Stimulated activated memory B cell treated with anti-CD40 and anti-IgM and Interleukin-4, amounts not matched to agents 10 μg/mL and 1 μg/mL and 100 μg/mL, for 72 hours (primary cell): ENCODE measurements around the gene BEST1.
"Not testable (repeated sequence)": the region's sequence is repeated elsewhere in the genome, so short reads cannot be mapped to it uniquely, and the experiment has no call there.

ENCODE experiments used
- ATAC-seq: fragments of 150-1000 bp; cut with Tn5 transposase; 2 replicates; pipeline ENCODE4 v1.10.0; 2021
- H3K27ac Mint-ChIP-seq: one replicate; pipeline ENCODE4 v1.8.0; 2022; ENCODE audit warnings: mild to moderate bottlenecking, mixed read lengths
- H3K27me3 Mint-ChIP-seq: one replicate; pipeline ENCODE4 v1.8.0; 2022; ENCODE audit warnings: mixed read lengths
- H3K36me3 Mint-ChIP-seq: one replicate; pipeline ENCODE4 v1.8.0; 2022; ENCODE audit warnings: mixed read lengths
- H3K4me1 Mint-ChIP-seq: one replicate; pipeline ENCODE4 v1.8.0; 2022; ENCODE audit warnings: mixed read lengths
- H3K4me3 Mint-ChIP-seq: one replicate; pipeline ENCODE4 v1.8.0; 2022; ENCODE audit warnings: mild to moderate bottlenecking, moderate library complexity, mixed read lengths
- H3K9me3 Mint-ChIP-seq: one replicate; pipeline ENCODE4 v1.8.0; 2022; ENCODE audit warnings: mixed read lengths

Gene BEST1

GRCh38 chr11:61952882-61953281 is 2.7 kb downstream of the BEST1 start:
- Mint-ChIP-seq H3K4me1 (peaks cover 18% of the 10 kb centered on the region), H3K27ac (no peak overlapping the region), H3K36me3 (peaks cover 1% of the 10 kb centered on the region), H3K4me3 (no peak overlapping the region), H3K27me3 (peaks cover 9% of the 10 kb centered on the region), H3K9me3 (no peaks in the 10 kb centered on the region)
- no peak for ATAC-seq

GRCh38 chr11:61953632-61954031 is 3.5 kb downstream of the BEST1 start:
- H3K4me1 Mint-ChIP-seq, result peaks cover 18% of the 10 kb centered on the region
- ATAC-seq, H3K27me3 Mint-ChIP-seq, H3K9me3 Mint-ChIP-seq, H3K4me3 Mint-ChIP-seq, H3K27ac Mint-ChIP-seq, H3K36me3 Mint-ChIP-seq: not testable (repeated sequence)

GRCh38 chr11:61954106-61954850 is 4.1 kb downstream of the BEST1 start:
- no peaks in the 10 kb centered on the region for H3K9me3 Mint-ChIP-seq
- no peak overlapping the region for H3K27ac Mint-ChIP-seq
- H3K4me3 Mint-ChIP-seq, result no peak overlapping the region
- peaks cover 14% of the 10 kb centered on the region for H3K36me3 Mint-ChIP-seq
- peaks cover 23% of the 10 kb centered on the region for H3K4me1 Mint-ChIP-seq
- H3K27me3 Mint-ChIP-seq, result peaks cover 9% of the 10 kb centered on the region
- ATAC-seq, result no peak

- ATAC-seq, result no peak
- Mint-ChIP-seq H3K27ac (no peak overlapping the region), H3K36me3 (peaks cover 14% of the 10 kb centered on the region), H3K4me3 (peak overlapping the region; percentile 34), H3K4me1 (peaks cover 20% of the 10 kb centered on the region), H3K27me3 (peaks cover 9% of the 10 kb centered on the region), H3K9me3 (no peaks in the 10 kb centered on the region)
Measured at GRCh38 chr11:61954851-61955421, 4.8 kb downstream of the BEST1 start.

GRCh38 chr11:61955422-61956135 is 5.4 kb downstream of the BEST1 start:
- peaks cover 14% of the 10 kb centered on the region for H3K36me3 Mint-ChIP-seq
- peak; percentile 51 for ATAC-seq
- peaks cover 20% of the 10 kb centered on the region for H3K4me1 Mint-ChIP-seq
- H3K27ac Mint-ChIP-seq, result no peak overlapping the region
- peak overlapping the region; percentile 43 for H3K4me3 Mint-ChIP-seq
- H3K9me3 Mint-ChIP-seq, result no peaks in the 10 kb centered on the region
- H3K27me3 Mint-ChIP-seq, result peaks cover 9% of the 10 kb centered on the region

- Mint-ChIP-seq H3K4me3 (no peak overlapping the region), H3K4me1 (peaks cover 20% of the 10 kb centered on the region), H3K27me3 (peaks cover 8% of the 10 kb centered on the region), H3K9me3 (no peaks in the 10 kb centered on the region), H3K36me3 (peaks cover 14% of the 10 kb centered on the region), H3K27ac (no peak overlapping the region)
- no peak for ATAC-seq
Measured at GRCh38 chr11:61956191-61957020, 6.3 kb downstream of the BEST1 start.

- Mint-ChIP-seq H3K27me3 (peaks cover under 1% of the 10 kb centered on the region), H3K4me1 (peaks cover 27% of the 10 kb centered on the region), H3K9me3 (no peaks in the 10 kb centered on the region), H3K36me3 (peaks cover 19% of the 10 kb centered on the region), H3K27ac (no peak overlapping the region), H3K4me3 (no peak overlapping the region)
- ATAC-seq, result no peak
Measured at GRCh38 chr11:61957021-61957770, 7.0 kb downstream of the BEST1 start.

GRCh38 chr11:61958590-61958989 is 8.4 kb downstream of the BEST1 start:
- Mint-ChIP-seq H3K27ac (no peak overlapping the region), H3K9me3 (no peaks in the 10 kb centered on the region), H3K36me3 (peaks cover 27% of the 10 kb centered on the region), H3K27me3 (no peaks in the 10 kb centered on the region), H3K4me1 (peaks cover 41% of the 10 kb centered on the region), H3K4me3 (no peak overlapping the region)
- no peak for ATAC-seq

- no peaks in the 10 kb centered on the region for H3K27me3 Mint-ChIP-seq
- H3K36me3 Mint-ChIP-seq, result peaks cover 33% of the 10 kb centered on the region
- no peaks in the 10 kb centered on the region for H3K9me3 Mint-ChIP-seq
- no peak overlapping the region for H3K4me3 Mint-ChIP-seq
- no peak overlapping the region for H3K27ac Mint-ChIP-seq
- peaks cover 46% of the 10 kb centered on the region for H3K4me1 Mint-ChIP-seq
- ATAC-seq, result no peak
Measured at GRCh38 chr11:61959114-61959513, 9.0 kb downstream of the BEST1 start.

GRCh38 chr11:61959678-61960077 is 9.5 kb downstream of the BEST1 start:
- peaks cover 52% of the 10 kb centered on the region for H3K4me1 Mint-ChIP-seq
- peaks cover 37% of the 10 kb centered on the region for H3K36me3 Mint-ChIP-seq
- no peak overlapping the region for H3K27ac Mint-ChIP-seq
- no peaks in the 10 kb centered on the region for H3K27me3 Mint-ChIP-seq
- no peak overlapping the region for H3K4me3 Mint-ChIP-seq
- H3K9me3 Mint-ChIP-seq, result no peaks in the 10 kb centered on the region
- ATAC-seq, result no peak

- Mint-ChIP-seq H3K4me1 (peaks cover 54% of the 10 kb centered on the region), H3K4me3 (no peak overlapping the region), H3K27me3 (no peaks in the 10 kb centered on the region), H3K36me3 (peaks cover 45% of the 10 kb centered on the region), H3K27ac (peak overlapping the region; percentile 88), H3K9me3 (no peaks in the 10 kb centered on the region)
- no peak for ATAC-seq
Measured at GRCh38 chr11:61960532-61960931, 10.4 kb downstream of the BEST1 start.

GRCh38 chr11:61961570-61962212 is 11.5 kb downstream of the BEST1 start:
- peak overlapping the region; percentile 88 for H3K27ac Mint-ChIP-seq
- no peak overlapping the region for H3K4me3 Mint-ChIP-seq
- ATAC-seq, result no peak
- H3K4me1 Mint-ChIP-seq, result peaks cover 49% of the 10 kb centered on the region
- H3K36me3 Mint-ChIP-seq, result peaks cover 45% of the 10 kb centered on the region
- no peaks in the 10 kb centered on the region for H3K27me3 Mint-ChIP-seq
- H3K9me3 Mint-ChIP-seq, result no peaks in the 10 kb centered on the region

GRCh38 chr11:61962213-61963015 is 12.3 kb downstream of the BEST1 start:
- no peaks in the 10 kb centered on the region for H3K27me3 Mint-ChIP-seq
- H3K27ac Mint-ChIP-seq, result peak overlapping the region; percentile 88
- peaks cover 45% of the 10 kb centered on the region for H3K36me3 Mint-ChIP-seq
- no peaks in the 10 kb centered on the region for H3K9me3 Mint-ChIP-seq
- H3K4me3 Mint-ChIP-seq, result peak overlapping the region; percentile 73
- ATAC-seq, result no peak
- peaks cover 49% of the 10 kb centered on the region for H3K4me1 Mint-ChIP-seq

GRCh38 chr11:61963016-61963281 is 12.8 kb downstream of the BEST1 start:
- Mint-ChIP-seq H3K27me3 (no peaks in the 10 kb centered on the region), H3K27ac (peak overlapping the region; percentile 88), H3K36me3 (peaks cover 43% of the 10 kb centered on the region), H3K4me1 (peaks cover 50% of the 10 kb centered on the region), H3K4me3 (peak overlapping the region; percentile 73), H3K9me3 (no peaks in the 10 kb centered on the region)
- no peak for ATAC-seq
